Measurements from ENCODE around the gene OR7D4. TPM values are rescaled to one million over a fixed set of nuclear protein-coding genes. Genes with fewer than 3 reads are reported as not detected.

OR7D4 gene
- total and polyA plus RNA-seq, 4 donors, result 0.05 to 0.06 TPM; not detected in 2

GRCh38 chr19:9171393-9171991 is 47.9 kb downstream of the OR7D4 start:
- H3K27me3 ChIP-seq (ENCODE audit: control insufficient read depth, insufficient read depth, low read length), result no peaks in the 10 kb centered on the region
- DNase-seq (ENCODE audit: low read depth in 4 of 6, low spot score in 6 of 6), result peak in 2 of 6 donors; percentile 1 to 4
- no peak overlapping the region for H3K27ac ChIP-seq (ENCODE audit: low read depth, low read length)
- 83% methylated on average over 2 of the region's 6 CpGs for WGBS (ENCODE audit: insufficient coverage)
- no peak overlapping the region for H3K4me3 ChIP-seq (ENCODE audit: low read depth, low read length)
- H3K4me1 ChIP-seq (ENCODE audit: control insufficient read depth, insufficient read depth, low read length), result no peaks in the 10 kb centered on the region
- no peaks in the 10 kb centered on the region for H3K9me3 ChIP-seq (ENCODE audit: control insufficient read depth, insufficient read depth, low read length)
- no peaks in the 10 kb centered on the region for H3K36me3 ChIP-seq (ENCODE audit: control insufficient read depth, insufficient read depth, low read length)

- no CpG with 5 or more reads among the region's 4 CpGs for WGBS (ENCODE audit: insufficient coverage)
- H3K4me1 ChIP-seq (ENCODE audit: control insufficient read depth, insufficient read depth, low read length), result no peaks in the 10 kb centered on the region
- no peak overlapping the region for H3K27ac ChIP-seq (ENCODE audit: low read depth, low read length)
- no peak for DNase-seq (ENCODE audit: low read depth in 4 of 6, low spot score in 6 of 6)
- no peaks in the 10 kb centered on the region for H3K9me3 ChIP-seq (ENCODE audit: control insufficient read depth, insufficient read depth, low read length)
- H3K27me3 ChIP-seq (ENCODE audit: control insufficient read depth, insufficient read depth, low read length), result no peaks in the 10 kb centered on the region
- H3K36me3 ChIP-seq (ENCODE audit: control insufficient read depth, insufficient read depth, low read length), result peaks cover 20% of the 10 kb centered on the region
- no peak overlapping the region for H3K4me3 ChIP-seq (ENCODE audit: low read depth, low read length)
Observed at GRCh38 chr19:9166846-9167245, 52.5 kb downstream of the OR7D4 start.

- H3K27ac ChIP-seq (ENCODE audit: low read depth, low read length), result no peak overlapping the region
- H3K4me1 ChIP-seq (ENCODE audit: control insufficient read depth, insufficient read depth, low read length), result no peaks in the 10 kb centered on the region
- no peak overlapping the region for H3K4me3 ChIP-seq (ENCODE audit: low read depth, low read length)
- H3K27me3 ChIP-seq (ENCODE audit: control insufficient read depth, insufficient read depth, low read length), result no peaks in the 10 kb centered on the region
- WGBS (ENCODE audit: insufficient coverage), result no CpG with 5 or more reads among the region's 3 CpGs
- no peaks in the 10 kb centered on the region for H3K9me3 ChIP-seq (ENCODE audit: control insufficient read depth, insufficient read depth, low read length)
- no peak for DNase-seq (ENCODE audit: low read depth in 4 of 6, low spot score in 6 of 6)
- peaks cover 35% of the 10 kb centered on the region for H3K36me3 ChIP-seq (ENCODE audit: control insufficient read depth, insufficient read depth, low read length)
Observed at GRCh38 chr19:9165261-9165660, 54.1 kb downstream of the OR7D4 start.

- no peak overlapping the region for H3K4me3 ChIP-seq (ENCODE audit: low read depth, low read length)
- H3K36me3 ChIP-seq (ENCODE audit: control insufficient read depth, insufficient read depth, low read length), result peaks cover 73% of the 10 kb centered on the region
- H3K9me3 ChIP-seq (ENCODE audit: control insufficient read depth, insufficient read depth, low read length), result no peaks in the 10 kb centered on the region
- WGBS (ENCODE audit: insufficient coverage), result 98% methylated on average over 12 of the region's 12 CpGs
- H3K27me3 ChIP-seq (ENCODE audit: control insufficient read depth, insufficient read depth, low read length), result no peaks in the 10 kb centered on the region
- DNase-seq (ENCODE audit: low read depth in 4 of 6, low spot score in 6 of 6), result no peak
- no peaks in the 10 kb centered on the region for H3K4me1 ChIP-seq (ENCODE audit: control insufficient read depth, insufficient read depth, low read length)
- no peak overlapping the region for H3K27ac ChIP-seq (ENCODE audit: low read depth, low read length)
Observed at GRCh38 chr19:9161427-9161826, 58.0 kb downstream of the OR7D4 start.

Other genes starting within 250 kb of the OR7D4 start
- gene MUC16, start 209.2 kb downstream of the OR7D4 start, total RNA-seq, result under 1 TPM; under 0.01 TPM
- not detected for gene MUC16, start 209.2 kb downstream of the OR7D4 start, polyA plus RNA-seq (ENCODE audit: insufficient read length in 2 of 2)
- gene OR1M1, start 132.5 kb downstream of the OR7D4 start, total RNA-seq, result not detected
- gene OR1M1, start 132.5 kb downstream of the OR7D4 start, polyA plus RNA-seq (ENCODE audit: insufficient read length in 2 of 2), result under 1 TPM in 1 of 2 donors, not detected in 1; 0.06 TPM
- gene OR7G2, start 112.1 kb downstream of the OR7D4 start, total RNA-seq, result not detected
- gene OR7G2, start 112.1 kb downstream of the OR7D4 start, polyA plus RNA-seq (ENCODE audit: insufficient read length in 2 of 2), result under 1 TPM; 0.11 to 0.18 TPM
- not detected for gene OR7G1, start 103.8 kb downstream of the OR7D4 start, total RNA-seq
- not detected for gene OR7G1, start 103.8 kb downstream of the OR7D4 start, polyA plus RNA-seq (ENCODE audit: insufficient read length in 2 of 2)
- not detected for gene OR7G3, start 92.6 kb downstream of the OR7D4 start, total RNA-seq
- gene OR7G3, start 92.6 kb downstream of the OR7D4 start, polyA plus RNA-seq (ENCODE audit: insufficient read length in 2 of 2), result not detected
- 10 to 100 TPM; 14.5 to 36.8 TPM for gene ZNF317, start 79.2 kb downstream of the OR7D4 start, total RNA-seq
- gene ZNF317, start 79.2 kb downstream of the OR7D4 start, polyA plus RNA-seq (ENCODE audit: insufficient read length in 2 of 2), result 10 to 100 TPM; 30.6 to 35.9 TPM
- gene OR7D2, start 40.6 kb downstream of the OR7D4 start, total RNA-seq, result under 1 TPM in 1 of 2 donors, not detected in 1; 0.06 TPM
- gene OR7D2, start 40.6 kb downstream of the OR7D4 start, polyA plus RNA-seq (ENCODE audit: insufficient read length in 2 of 2), result under 1 TPM; 0.27 to 0.30 TPM
- not detected for gene OR7E24, start 31.3 kb upstream of the OR7D4 start, total RNA-seq
- not detected for gene OR7E24, start 31.3 kb upstream of the OR7D4 start, polyA plus RNA-seq (ENCODE audit: insufficient read length in 2 of 2)
- gene ZNF699, start 90.2 kb upstream of the OR7D4 start, total RNA-seq, result 10 to 100 TPM; 10.7 to 19.5 TPM
- gene ZNF699, start 90.2 kb upstream of the OR7D4 start, polyA plus RNA-seq (ENCODE audit: insufficient read length in 2 of 2), result 1 to 10 TPM; 3.9 to 5.8 TPM
- gene ZNF559, start 104.6 kb upstream of the OR7D4 start, total RNA-seq, result 10 to 100 TPM; 45.7 to 50.4 TPM
- 10 to 100 TPM; 40.7 to 42.0 TPM for gene ZNF559, start 104.6 kb upstream of the OR7D4 start, polyA plus RNA-seq (ENCODE audit: insufficient read length in 2 of 2)
- 10 to 100 TPM in 1 of 2 donors, 1 to 10 TPM in 1; 9.9 to 11.5 TPM for gene ZNF177, start 143.4 kb upstream of the OR7D4 start, total RNA-seq
- 10 to 100 TPM; 14.7 to 16.9 TPM for gene ZNF177, start 143.4 kb upstream of the OR7D4 start, polyA plus RNA-seq (ENCODE audit: insufficient read length in 2 of 2)
- 10 to 100 TPM; 18.5 to 23.7 TPM for gene ZNF266, start 216.0 kb upstream of the OR7D4 start, total RNA-seq
- 10 to 100 TPM; 26.6 to 45.5 TPM for gene ZNF266, start 216.0 kb upstream of the OR7D4 start, polyA plus RNA-seq (ENCODE audit: insufficient read length in 2 of 2)

Data from spinal cord (tissue), 10 donors.